Dermis microvascular lymphatic vessel endothelial cell (primary cell): ENCODE results near the gene TBCD. TPM values are rescaled to one million over a fixed set of nuclear protein-coding genes. Genes with fewer than 3 reads are reported as not detected.
"Not testable (repeated sequence)": the region's sequence is repeated elsewhere in the genome, so short reads cannot be mapped to it uniquely, and the experiment has no call there.

Source experiments
- DNase-seq, 2 donors: peaks; one replicate each; pipeline versions ENCODE4 v3.0.0 to v3.0.0-alpha.2; 2010; ENCODE audit warnings: low read depth in 2 of 2
- total RNA-seq: library from RNA; depleted of rRNA; stranded (reverse); fragments of >200 nt; gene quantifications from 2 replicates; pipeline ENCODE4 v1.2.1, GENCODE V29; 2014

TBCD gene
- total RNA-seq, 1 donor from 2014 or later: 52.5 TPM

- no peak for DNase-seq
Observed at GRCh38 chr17:82765371-82765770, 13.5 kb downstream of the TBCD start.

GRCh38 chr17:82767041-82767754, 15.3 kb downstream of the TBCD start:
- DNase-seq: peak in 1 of 2 donors; percentile 69

GRCh38 chr17:82769041-82769440, 17.2 kb downstream of the TBCD start:
- no peak for DNase-seq

- no peak for DNase-seq
Observed at GRCh38 chr17:82772026-82772425, 20.2 kb downstream of the TBCD start.

- not testable (repeated sequence) for DNase-seq
Observed at GRCh38 chr17:82774456-82774855, 22.6 kb downstream of the TBCD start.

- DNase-seq: peak in 1 of 2 donors; percentile 48
Observed at GRCh38 chr17:82775001-82775823, 23.3 kb downstream of the TBCD start.

GRCh38 chr17:82776454-82776853, 24.6 kb downstream of the TBCD start:
- DNase-seq: no peak

- not testable (repeated sequence) for DNase-seq
Observed at GRCh38 chr17:82777778-82778375, 26.0 kb downstream of the TBCD start.

GRCh38 chr17:82779541-82779940, 27.7 kb downstream of the TBCD start:
- no peak for DNase-seq

- no peak for DNase-seq
Observed at GRCh38 chr17:82780195-82780594, 28.3 kb downstream of the TBCD start.

GRCh38 chr17:82780971-82781893, 29.4 kb downstream of the TBCD start:
- DNase-seq: no peak

GRCh38 chr17:82781894-82782274, 30.0 kb downstream of the TBCD start:
- peak; percentile 60 to 80 for DNase-seq

GRCh38 chr17:82782657-82783207, 30.9 kb downstream of the TBCD start:
- DNase-seq: peak in 1 of 2 donors; percentile 45

- DNase-seq: no peak
Observed at GRCh38 chr17:82783498-82783897, 31.6 kb downstream of the TBCD start.

GRCh38 chr17:82785581-82785980, 33.7 kb downstream of the TBCD start:
- not testable (repeated sequence) for DNase-seq

GRCh38 chr17:82786427-82786826, 34.6 kb downstream of the TBCD start:
- DNase-seq: no peak

GRCh38 chr17:82787081-82787848, 35.4 kb downstream of the TBCD start:
- no peak for DNase-seq

GRCh38 chr17:82788206-82789001, 36.5 kb downstream of the TBCD start:
- no peak for DNase-seq

- no peak for DNase-seq
Observed at GRCh38 chr17:82789051-82789592, 37.3 kb downstream of the TBCD start.
